Neural progenitor cell (in vitro differentiated cells): ENCODE data around the gene MFAP1. TPM values are rescaled to one million over a fixed set of nuclear protein-coding genes. Genes with fewer than 3 reads are reported as not detected.

ENCODE experiments used
- DNase-seq: peaks from one replicate; pipeline ENCODE4 v3.0.0-alpha.2; 2016; ENCODE audit warnings: low spot score
- H2AFZ ChIP-seq: fragments of 200-600 bp; sonication (generic); replicated peaks from 2 replicates; pipeline ENCODE4 v1.6.1; 2016; ENCODE audit warnings: antibody characterized with exemption
- H3F3A ChIP-seq: fragments of 200-600 bp; sonication (generic); 2 replicates; pipeline ENCODE4 v1.6.1; 2016; ENCODE audit warnings: antibody characterized with exemption, low read depth
- H3K27ac ChIP-seq: fragments of 200-600 bp; sonication (generic); 2 replicates; pipeline ENCODE4 v1.5.1; 2016; ENCODE audit warnings: mild to moderate bottlenecking
- H3K27me3 ChIP-seq: fragments of 200-600 bp; sonication (generic); 2 replicates; pipeline ENCODE4 v1.6.1; 2016; ENCODE audit warnings: mild to moderate bottlenecking, moderate library complexity
- H3K36me3 ChIP-seq: fragments of 200-600 bp; sonication (generic); 2 replicates; pipeline ENCODE4 v1.5.1; 2016
- H3K4me1 ChIP-seq: fragments of 200-600 bp; sonication (generic); 2 replicates; pipeline ENCODE4 v1.6.1; 2016; ENCODE audit warnings: mixed run types
- H3K4me2 ChIP-seq: fragments of 200-600 bp; sonication (generic); 2 replicates; pipeline ENCODE4 v1.6.1; 2016
- H3K4me3 ChIP-seq: fragments of 200-600 bp; sonication (generic); 2 replicates; pipeline ENCODE4 v1.5.1; 2016
- H3K79me2 ChIP-seq: fragments of 200-600 bp; sonication (generic); 2 replicates; pipeline ENCODE4 v1.6.1; 2016; ENCODE audit warnings: low read depth
- H3K9ac ChIP-seq: fragments of 200-600 bp; sonication (generic); 2 replicates; pipeline ENCODE4 v1.6.1; 2016
- H3K9me3 ChIP-seq: fragments of 200-600 bp; sonication (generic); 2 replicates; pipeline ENCODE4 v1.5.1; 2016; ENCODE audit warnings: low read depth
- H4K20me1 ChIP-seq: fragments of 200-600 bp; sonication (generic); 2 replicates; pipeline ENCODE4 v1.6.1; 2016; ENCODE audit warnings: low read depth
- H3K27ac Mint-ChIP-seq: 3 replicates; pipeline ENCODE4 v1.8.0; 2021; ENCODE audit warnings: mixed read lengths
- H3K27me3 Mint-ChIP-seq: 2 replicates; pipeline ENCODE4 v1.8.0; 2022; ENCODE audit warnings: low read depth, mild to moderate bottlenecking, inconsistent platforms, moderate library complexity, mixed read lengths; ENCODE audit not compliant: insufficient read depth
- H3K36me3 Mint-ChIP-seq: 3 replicates; pipeline ENCODE4 v1.8.0; 2021; ENCODE audit warnings: mixed read lengths
- H3K4me1 Mint-ChIP-seq: 3 replicates; pipeline ENCODE4 v1.8.0; 2021; ENCODE audit warnings: mixed read lengths
- H3K4me3 Mint-ChIP-seq: 3 replicates; pipeline ENCODE4 v1.8.0; 2021; ENCODE audit warnings: mild to moderate bottlenecking, moderate library complexity, mixed read lengths
- H3K9me3 Mint-ChIP-seq: 3 replicates; pipeline ENCODE4 v1.8.0; 2020; ENCODE audit warnings: mixed read lengths
- EZH2 ChIP-seq: fragments of 200-600 bp; sonication (generic); IDR thresholded peaks from 2 replicates; pipeline ENCODE4 v1.6.1; 2017; ENCODE audit warnings: antibody characterized with exemption, mild to moderate bottlenecking, moderate library complexity
- EZH2phosphoT487 ChIP-seq: fragments of 200-600 bp; sonication (generic); IDR thresholded peaks from 2 replicates; pipeline ENCODE4 v1.6.1; 2017; ENCODE audit warnings: antibody characterized with exemption
- total RNA-seq: library from RNA; depleted of rRNA; stranded (reverse); fragments of >200 nt; gene quantifications from 2 replicates; pipeline ENCODE4 v1.2.3, GENCODE V29; 2015; ENCODE audit warnings: low replicate concordance
- TF ChIP-seq, protein P1 (sequence below): fragments of 200-600 bp; sonication (generic); IDR thresholded peaks from 2 replicates; pipeline ENCODE4 v1.5.1; 2017; ENCODE audit warnings: antibody characterized with exemption, mild to moderate bottlenecking

The MFAP1 gene
- total RNA-seq, 1 donor from 2014 or later, result 47.3 TPM

DNA sequence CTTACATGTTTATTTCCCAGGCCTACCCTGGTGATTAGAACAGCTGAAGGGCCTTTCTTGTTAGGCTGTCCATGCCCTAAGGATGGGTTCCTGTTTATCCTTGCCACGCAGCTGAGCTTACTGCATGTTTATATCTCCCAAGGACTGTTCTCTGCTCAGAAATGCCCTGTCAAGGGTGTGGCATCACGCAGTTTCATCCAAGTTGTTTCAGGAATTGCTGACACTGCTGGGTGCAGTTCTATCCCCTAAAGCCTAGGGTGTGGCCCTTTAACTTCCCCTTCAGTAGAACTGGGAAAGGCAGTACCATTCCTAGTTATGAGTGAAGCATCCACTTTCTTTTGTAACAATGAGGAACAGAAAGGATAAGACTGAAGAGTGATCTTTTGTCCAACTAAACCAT, 52.7 kb downstream of the MFAP1 start:
- no peak overlapping the region for H2AFZ ChIP-seq
- H3K4me3 ChIP-seq, result no peak overlapping the region
- Mint-ChIP-seq H3K36me3 (peaks cover 35% of the 10 kb centered on the region), H3K4me3 (no peak overlapping the region), H3K9me3 (no peaks in the 10 kb centered on the region), H3K27ac (no peak overlapping the region), H3K27me3 (peaks cover 5% of the 10 kb centered on the region), H3K4me1 (no peaks in the 10 kb centered on the region)
- H3K27me3 ChIP-seq, result peaks cover 14% of the 10 kb centered on the region
- peaks cover 83% of the 10 kb centered on the region for H3F3A ChIP-seq
- H3K9ac ChIP-seq, result no peak overlapping the region
- H4K20me1 ChIP-seq, result peaks cover 16% of the 10 kb centered on the region
- no peaks in the 10 kb centered on the region for H3K4me1 ChIP-seq
- no peak overlapping the region for H3K27ac ChIP-seq
- H3K9me3 ChIP-seq, result no peaks in the 10 kb centered on the region
- peaks cover 34% of the 10 kb centered on the region for H3K36me3 ChIP-seq
- no peak overlapping the region for H3K4me2 ChIP-seq
- no peaks in the 10 kb centered on the region for H3K79me2 ChIP-seq
- TF ChIP-seq, protein P1, sequence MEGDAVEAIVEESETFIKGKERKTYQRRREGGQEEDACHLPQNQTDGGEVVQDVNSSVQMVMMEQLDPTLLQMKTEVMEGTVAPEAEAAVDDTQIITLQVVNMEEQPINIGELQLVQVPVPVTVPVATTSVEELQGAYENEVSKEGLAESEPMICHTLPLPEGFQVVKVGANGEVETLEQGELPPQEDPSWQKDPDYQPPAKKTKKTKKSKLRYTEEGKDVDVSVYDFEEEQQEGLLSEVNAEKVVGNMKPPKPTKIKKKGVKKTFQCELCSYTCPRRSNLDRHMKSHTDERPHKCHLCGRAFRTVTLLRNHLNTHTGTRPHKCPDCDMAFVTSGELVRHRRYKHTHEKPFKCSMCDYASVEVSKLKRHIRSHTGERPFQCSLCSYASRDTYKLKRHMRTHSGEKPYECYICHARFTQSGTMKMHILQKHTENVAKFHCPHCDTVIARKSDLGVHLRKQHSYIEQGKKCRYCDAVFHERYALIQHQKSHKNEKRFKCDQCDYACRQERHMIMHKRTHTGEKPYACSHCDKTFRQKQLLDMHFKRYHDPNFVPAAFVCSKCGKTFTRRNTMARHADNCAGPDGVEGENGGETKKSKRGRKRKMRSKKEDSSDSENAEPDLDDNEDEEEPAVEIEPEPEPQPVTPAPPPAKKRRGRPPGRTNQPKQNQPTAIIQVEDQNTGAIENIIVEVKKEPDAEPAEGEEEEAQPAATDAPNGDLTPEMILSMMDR, result no peak
- TF ChIP-seq EZH2phosphoT487 (no peak), EZH2 (no peak)
- DNase-seq, result no peak

DNA sequence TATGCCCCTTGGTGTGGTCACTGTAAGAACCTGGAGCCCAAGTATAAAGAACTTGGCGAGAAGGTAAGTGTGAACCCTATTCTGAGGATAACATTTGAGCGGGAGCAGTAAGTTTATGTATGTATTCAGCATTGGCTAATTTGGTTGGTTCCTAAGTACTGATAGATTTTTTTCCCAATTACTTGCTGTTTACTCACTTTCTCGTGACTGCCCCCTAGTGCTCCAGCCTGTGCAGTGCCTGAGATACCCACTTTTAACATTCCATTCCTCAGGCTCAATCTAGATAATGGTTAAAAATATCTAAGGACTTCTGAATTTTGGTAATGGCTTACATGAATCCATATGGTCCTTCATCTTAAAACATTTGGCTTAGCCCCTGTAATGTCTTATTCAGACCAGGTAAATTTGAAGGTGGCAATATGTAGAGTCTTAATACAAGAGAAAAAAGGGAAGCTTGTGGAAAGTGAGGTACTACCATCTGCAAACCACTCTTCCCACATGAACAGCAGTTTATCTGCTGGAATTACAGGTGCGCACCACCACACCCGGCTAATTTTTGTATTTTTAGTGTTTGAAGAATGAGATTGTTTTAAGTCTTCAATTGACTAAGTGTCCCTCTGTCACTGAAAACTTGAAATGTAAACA, 54.8 kb downstream of the MFAP1 start:
- Mint-ChIP-seq H3K27ac (no peak overlapping the region), H3K4me3 (no peak overlapping the region), H3K4me1 (no peaks in the 10 kb centered on the region), H3K27me3 (peaks cover under 1% of the 10 kb centered on the region), H3K9me3 (no peaks in the 10 kb centered on the region), H3K36me3 (peaks cover 46% of the 10 kb centered on the region)
- no peaks in the 10 kb centered on the region for H3K79me2 ChIP-seq
- no peaks in the 10 kb centered on the region for H3K9me3 ChIP-seq
- DNase-seq, result peak; percentile 69
- H3K27ac ChIP-seq, result no peak overlapping the region
- H2AFZ ChIP-seq, result no peak overlapping the region
- H3K9ac ChIP-seq, result no peak overlapping the region
- peaks cover 5% of the 10 kb centered on the region for H4K20me1 ChIP-seq
- no peak overlapping the region for H3K4me2 ChIP-seq
- H3F3A ChIP-seq, result peaks cover 71% of the 10 kb centered on the region
- H3K36me3 ChIP-seq, result peaks cover 34% of the 10 kb centered on the region
- no peaks in the 10 kb centered on the region for H3K4me1 ChIP-seq
- no peak overlapping the region for H3K4me3 ChIP-seq
- H3K27me3 ChIP-seq, result no peaks in the 10 kb centered on the region
- TF ChIP-seq, protein P1, result peak; percentile 87
- TF ChIP-seq EZH2, result no peak

DNA sequence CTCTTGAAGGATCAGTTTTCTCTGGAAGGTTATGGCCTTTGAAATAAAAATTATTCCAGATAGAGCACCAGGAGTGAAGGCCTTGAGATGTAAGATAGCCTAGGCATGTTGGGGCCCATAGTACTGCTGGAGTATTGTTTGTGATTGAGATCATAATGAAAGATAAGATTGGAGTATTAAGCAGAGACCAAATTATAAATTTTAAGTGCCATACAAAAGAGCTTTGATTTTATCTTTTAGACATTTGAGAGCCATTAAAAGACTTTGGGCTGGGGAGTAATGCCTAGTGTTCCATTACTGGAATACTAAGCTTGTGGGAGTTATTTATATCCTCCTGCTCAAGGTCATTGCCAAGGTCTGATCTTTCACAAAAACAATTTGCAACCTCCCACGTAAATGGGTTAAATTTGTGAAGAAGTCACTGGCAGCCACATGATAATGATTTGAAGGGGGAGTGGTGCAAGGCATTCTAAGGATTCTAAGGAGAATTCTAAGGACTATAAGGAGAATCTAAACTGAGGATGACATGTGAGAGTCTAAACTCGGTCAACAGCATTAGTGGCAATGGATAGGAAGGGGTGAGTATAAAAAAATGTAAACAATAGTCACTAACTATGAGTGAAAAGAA, 60.6 kb downstream of the MFAP1 start:
- Histone ChIP-seq H3K4me3 (no peak overlapping the region), H3K4me2 (no peak overlapping the region), H3F3A (peaks cover 34% of the 10 kb centered on the region), H3K4me1 (no peaks in the 10 kb centered on the region), H3K9ac (no peak overlapping the region), H3K79me2 (peaks cover 8% of the 10 kb centered on the region), H3K9me3 (no peaks in the 10 kb centered on the region), H2AFZ (no peak overlapping the region), H3K27ac (no peak overlapping the region), H3K27me3 (no peaks in the 10 kb centered on the region), H3K36me3 (peaks cover 5% of the 10 kb centered on the region), H4K20me1 (peaks cover 14% of the 10 kb centered on the region)
- no peak for DNase-seq
- Mint-ChIP-seq H3K36me3 (peaks cover 48% of the 10 kb centered on the region), H3K9me3 (no peaks in the 10 kb centered on the region), H3K4me3 (no peak overlapping the region), H3K27me3 (no peaks in the 10 kb centered on the region), H3K27ac (no peak overlapping the region), H3K4me1 (no peaks in the 10 kb centered on the region)
- no peak for TF ChIP-seq EZH2
- TF ChIP-seq, protein P1, result no peak
- no peak for TF ChIP-seq EZH2phosphoT487
